LNCaP clone FGC (cell line): ENCODE data around the gene HK3.

Source experiments
- DNase-seq: peaks from one replicate; pipeline ENCODE4 v3.0.0-alpha.2; 2011; ENCODE audit warnings: low read depth
- H3K4me3 ChIP-seq: 2 replicates; pipeline ENCODE4 v1.5.1; 2011; ENCODE audit warnings: mild to moderate bottlenecking, low read depth, low read length, control low read depth
- CTCF ChIP-seq: IDR thresholded peaks from 2 replicates; pipeline ENCODE4 v1.5.1; 2012; ENCODE audit warnings: mild to moderate bottlenecking; ENCODE audit not compliant: control insufficient read depth, insufficient read depth; ENCODE audit errors: extremely low read depth

The HK3 gene

DNA sequence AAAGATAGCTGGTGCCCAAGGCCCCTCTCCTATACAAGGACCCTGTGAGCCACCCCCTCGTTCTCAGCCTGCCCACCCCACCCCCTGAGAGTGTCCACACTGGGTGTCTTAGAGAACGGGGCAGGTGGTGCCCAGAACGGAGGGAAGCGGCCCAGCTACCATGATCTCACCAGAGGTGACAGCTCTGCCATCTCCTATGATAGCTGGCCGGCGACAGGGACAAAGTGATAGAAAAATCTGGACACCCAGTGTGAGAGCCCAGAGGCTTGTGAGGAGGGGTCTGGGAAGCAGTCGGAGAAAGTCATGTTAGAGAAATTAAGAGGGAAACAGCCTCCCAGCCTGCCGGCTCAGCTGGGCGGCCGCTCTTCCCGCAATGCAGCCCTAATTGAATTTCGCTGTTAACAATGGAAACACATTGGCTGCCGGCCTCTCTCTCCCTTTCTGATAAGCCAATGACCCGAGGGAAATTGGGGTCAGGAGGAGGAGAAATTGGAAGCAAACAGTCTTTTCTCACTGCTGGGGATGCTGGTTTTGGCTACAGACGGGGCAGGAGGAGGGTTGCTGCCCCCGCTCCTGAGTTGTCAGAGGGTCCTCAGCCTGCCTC is 32.3 kb downstream of the HK3 start:
- no peak overlapping the region for H3K4me3 ChIP-seq
- DNase-seq: no peak
- no peak for TF ChIP-seq CTCF

DNA sequence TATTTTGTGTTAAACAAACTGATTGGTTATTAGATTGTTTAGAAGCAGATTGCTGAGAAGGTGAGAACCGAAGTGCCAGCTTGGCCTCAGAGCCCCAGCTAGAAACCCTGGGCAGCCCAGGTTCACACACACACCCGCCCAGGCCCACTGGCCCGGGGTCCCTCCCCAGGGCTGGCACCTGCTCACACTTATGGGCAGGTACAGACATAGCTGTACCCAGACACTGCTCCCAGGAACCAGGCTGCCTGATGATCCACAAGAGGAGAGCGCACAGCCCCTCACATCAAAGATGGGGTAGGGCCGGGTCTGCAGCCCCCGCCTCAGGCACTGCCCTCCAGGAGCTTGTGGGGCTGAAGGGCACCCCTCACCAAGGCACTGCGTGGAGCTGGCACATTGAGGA is 33.2 kb downstream of the HK3 start:
- H3K4me3 ChIP-seq: no peak overlapping the region
- DNase-seq: no peak
- TF ChIP-seq CTCF: no peak

- H3K4me3 ChIP-seq: no peak overlapping the region
- no peak for DNase-seq
- no peak for TF ChIP-seq CTCF
Measured at GRCh38 chr5:176864755-176865154, 34.4 kb downstream of the HK3 start.

DNA sequence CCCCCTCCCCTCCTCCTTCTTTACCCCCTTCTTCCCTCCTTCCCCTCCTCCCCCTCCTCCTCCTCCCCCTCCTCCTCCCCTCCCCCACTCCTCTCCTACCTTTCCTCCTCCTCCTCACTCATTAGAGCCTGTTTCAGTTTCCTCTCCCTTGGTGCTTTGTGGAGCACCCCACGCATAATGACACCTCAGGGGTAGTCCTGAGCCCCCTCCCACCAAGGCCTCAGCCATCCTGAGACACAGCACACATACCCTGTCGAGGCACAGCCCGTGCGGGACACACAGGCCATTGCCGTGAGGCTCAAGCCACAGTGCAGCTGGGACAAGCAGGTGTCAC is 35.4 kb downstream of the HK3 start:
- DNase-seq: no peak
- H3K4me3 ChIP-seq: no peak overlapping the region
- TF ChIP-seq CTCF: no peak

- no peak for TF ChIP-seq CTCF
- DNase-seq: no peak
- H3K4me3 ChIP-seq: no peak overlapping the region
Measured at GRCh38 chr5:176863041-176863764, 35.9 kb downstream of the HK3 start.

GRCh38 chr5:176862330-176862995 is 36.7 kb downstream of the HK3 start:
- no peak for DNase-seq
- TF ChIP-seq CTCF: no peak

More at GRCh38 chr5:176862330-176862995, 36.7 kb downstream of the HK3 start:
- H3K4me3 ChIP-seq: no peak overlapping the region
